Panc1 (cell line): Measurements from ENCODE around the gene CLSTN2. TPM values are rescaled to one million over a fixed set of nuclear protein-coding genes. Genes with fewer than 3 reads are reported as not detected.

ENCODE experiments used
- ATAC-seq: fragments of 200-7000 bp; cut with Tn5 transposase; 2 replicates; pipeline ENCODE4 v1.9.1; 2020; ENCODE audit warnings: mild to moderate bottlenecking, moderate library complexity
- BruUV-seq: library from RNA; stranded (reverse); fragments of 400-500 nt; replicated peaks from 2 replicates; lab custom pipeline; 2021; lab: Mats Ljungman, UMichigan
- CTCF ChIA-PET: fragments of 300-600 bp; sonication (Branson Sonifier 250); formaldehyde crosslinking; loops from one replicate; lab custom pipeline; 2022; ENCODE audit warnings: antibody characterized with exemption; lab: Charles Lee
- POLR2A ChIA-PET: fragments of 300-600 bp; sonication (Branson Sonifier 250); formaldehyde crosslinking; loops from one replicate; lab custom pipeline; 2022; ENCODE audit warnings: antibody characterized with exemption; lab: Charles Lee
- DNase-seq: peaks from one replicate; pipeline ENCODE4 v3.0.0-alpha.2; 2010; ENCODE audit warnings: low read depth, low spot score
- H3K27ac ChIP-seq: 2 replicates; pipeline ENCODE4 v1.5.1; 2011; ENCODE audit warnings: mild to moderate bottlenecking, low read length, inconsistent platforms
- H3K27me3 ChIP-seq: fragments of 200-500 bp; sonication (Bioruptor generic); 2 replicates; pipeline ENCODE4 v1.6.0; 2014; ENCODE audit warnings: low read length, inconsistent platforms; ENCODE audit not compliant: control insufficient read depth, insufficient read depth
- H3K36me3 ChIP-seq: fragments of 200-500 bp; sonication (Bioruptor generic); 2 replicates; pipeline ENCODE4 v1.5.1; 2014; ENCODE audit warnings: inconsistent platforms, mild to moderate bottlenecking, low read length, moderate library complexity; ENCODE audit not compliant: control insufficient read depth, insufficient read depth
- H3K4me1 ChIP-seq: 2 replicates; pipeline ENCODE4 v1.5.1; 2011; ENCODE audit warnings: inconsistent platforms, mild to moderate bottlenecking, low read length, moderate library complexity; ENCODE audit not compliant: control insufficient read depth, insufficient read depth
- H3K4me3 ChIP-seq, 2 experiments: 2 replicates each; pipeline ENCODE4 v1.5.1; 2011 to 2012; ENCODE audit warnings: low read depth in 2 of 2, low read length in 2 of 2, mild to moderate bottlenecking in 2 of 2, inconsistent platforms in 1 of 2, moderate library complexity in 1 of 2
- H3K9me3 ChIP-seq: fragments of 200-500 bp; sonication (Bioruptor generic); 2 replicates; pipeline ENCODE4 v1.5.1; 2014; ENCODE audit warnings: low read depth, mild to moderate bottlenecking, inconsistent platforms, low read length, moderate library complexity; ENCODE audit not compliant: control insufficient read depth, insufficient read depth
- CTCF ChIP-seq: fragments of 450-650 bp; IDR thresholded peaks from 2 replicates; pipeline ENCODE4 v1.5.1; 2017; ENCODE audit warnings: mild to moderate bottlenecking
- POLR2AphosphoS5 ChIP-seq: IDR thresholded peaks from 2 replicates; pipeline ENCODE4 v1.6.1; 2012; ENCODE audit warnings: mild to moderate bottlenecking, low read depth, low read length, moderate library complexity
- SIN3A ChIP-seq: IDR thresholded peaks from 2 replicates; pipeline ENCODE4 v1.6.1; 2012; ENCODE audit warnings: low read depth, mild to moderate bottlenecking, low read length, moderate library complexity, borderline replicate concordance; ENCODE audit not compliant: insufficient read depth
- TCF7L2 ChIP-seq: IDR thresholded peaks from 2 replicates; pipeline ENCODE4 v1.6.1; 2011; ENCODE audit warnings: mild to moderate bottlenecking, low read depth, low read length, inconsistent platforms
- in situ Hi-C: cut with HindIII; loops from 2 replicates; pipeline ENCODE4 v1.10.0; 2016; ENCODE audit warnings: low sequenced_read_pairs, low pct_unique_long_range_greater_than_20kb
- intact Hi-C: fragments of 100-400 bp; cut with micrococcal nuclease; formaldehyde crosslinking; loops from one replicate; pipeline ENCODE4 v1.10.0; 2022; ENCODE audit not compliant: unreplicated experiment
- total RNA-seq: library from RNA; stranded (reverse); gene quantifications from one replicate; pipeline ENCODE4 v1.2.1, GENCODE V29; 2021; ENCODE audit not compliant: unreplicated experiment
- TF ChIP-seq, protein P1 (sequence below), 2 experiments: IDR thresholded peaks; 2 replicates each; pipeline ENCODE4 v1.6.1; 2011 to 2012; ENCODE audit warnings: low read depth in 2 of 2, control low read depth in 1 of 2, low read length in 1 of 2, mild to moderate bottlenecking in 1 of 2, moderate library complexity in 1 of 2; ENCODE audit not compliant: insufficient read depth in 1 of 2

The CLSTN2 gene
- total RNA-seq, 1 experiment from 2014 or later: 0.03 TPM

GRCh38 chr3:140225996-140226395 lies 291.0 kb downstream of the CLSTN2 start:
- BruUV-seq: no TSS peak
- ATAC-seq (no peak), DNase-seq (no peak)
- CTCF ChIA-PET: no interaction called here
- intact Hi-C loops: no loop called here
- no peaks in the 10 kb centered on the region for H3K4me1 ChIP-seq
- in situ Hi-C loops: no loop called here
- no peaks in the 10 kb centered on the region for H3K27me3 ChIP-seq
- H3K9me3 ChIP-seq: no peaks in the 10 kb centered on the region
- TF ChIP-seq POLR2AphosphoS5 (no peak), CTCF (no peak), TCF7L2 (no peak), SIN3A (no peak)
- TF ChIP-seq, protein P1, sequence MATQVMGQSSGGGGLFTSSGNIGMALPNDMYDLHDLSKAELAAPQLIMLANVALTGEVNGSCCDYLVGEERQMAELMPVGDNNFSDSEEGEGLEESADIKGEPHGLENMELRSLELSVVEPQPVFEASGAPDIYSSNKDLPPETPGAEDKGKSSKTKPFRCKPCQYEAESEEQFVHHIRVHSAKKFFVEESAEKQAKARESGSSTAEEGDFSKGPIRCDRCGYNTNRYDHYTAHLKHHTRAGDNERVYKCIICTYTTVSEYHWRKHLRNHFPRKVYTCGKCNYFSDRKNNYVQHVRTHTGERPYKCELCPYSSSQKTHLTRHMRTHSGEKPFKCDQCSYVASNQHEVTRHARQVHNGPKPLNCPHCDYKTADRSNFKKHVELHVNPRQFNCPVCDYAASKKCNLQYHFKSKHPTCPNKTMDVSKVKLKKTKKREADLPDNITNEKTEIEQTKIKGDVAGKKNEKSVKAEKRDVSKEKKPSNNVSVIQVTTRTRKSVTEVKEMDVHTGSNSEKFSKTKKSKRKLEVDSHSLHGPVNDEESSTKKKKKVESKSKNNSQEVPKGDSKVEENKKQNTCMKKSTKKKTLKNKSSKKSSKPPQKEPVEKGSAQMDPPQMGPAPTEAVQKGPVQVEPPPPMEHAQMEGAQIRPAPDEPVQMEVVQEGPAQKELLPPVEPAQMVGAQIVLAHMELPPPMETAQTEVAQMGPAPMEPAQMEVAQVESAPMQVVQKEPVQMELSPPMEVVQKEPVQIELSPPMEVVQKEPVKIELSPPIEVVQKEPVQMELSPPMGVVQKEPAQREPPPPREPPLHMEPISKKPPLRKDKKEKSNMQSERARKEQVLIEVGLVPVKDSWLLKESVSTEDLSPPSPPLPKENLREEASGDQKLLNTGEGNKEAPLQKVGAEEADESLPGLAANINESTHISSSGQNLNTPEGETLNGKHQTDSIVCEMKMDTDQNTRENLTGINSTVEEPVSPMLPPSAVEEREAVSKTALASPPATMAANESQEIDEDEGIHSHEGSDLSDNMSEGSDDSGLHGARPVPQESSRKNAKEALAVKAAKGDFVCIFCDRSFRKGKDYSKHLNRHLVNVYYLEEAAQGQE (IDR thresholded peaks at IDR 0.05; ENCODE audit: insufficient read depth in 1 of 2, low read depth in 2 of 2, low read length in 1 of 2): no peak
- no peaks in the 10 kb centered on the region for H3K36me3 ChIP-seq
- POLR2A ChIA-PET: no interaction called here
- no peak overlapping the region for H3K27ac ChIP-seq
- H3K4me3 ChIP-seq: no peak overlapping the region

GRCh38 chr3:140233702-140234101 lies 298.7 kb downstream of the CLSTN2 start:
- ATAC-seq: no peak
- CTCF ChIA-PET: no interaction called here
- H3K4me3 ChIP-seq: no peak overlapping the region
- no peak for TF ChIP-seq POLR2AphosphoS5
- TF ChIP-seq SIN3A: no peak
- TF ChIP-seq TCF7L2: no peak
- no peak for TF ChIP-seq CTCF
- TF ChIP-seq, protein P1 (IDR thresholded peaks at IDR 0.05; ENCODE audit: insufficient read depth in 1 of 2, low read depth in 2 of 2, low read length in 1 of 2): no peak
- in situ Hi-C loops (no loop called here), intact Hi-C loops (no loop called here)
- no peaks in the 10 kb centered on the region for H3K9me3 ChIP-seq
- DNase-seq: no peak
- H3K27me3 ChIP-seq: no peaks in the 10 kb centered on the region
- no peak overlapping the region for H3K27ac ChIP-seq
- POLR2A ChIA-PET: interaction anchor here (0.6 kb wide), 1 partner anchor 185 kb away, joined by 3 read pairs; no protein-coding TSS in a partner anchor
- BruUV-seq: no TSS peak
- H3K36me3 ChIP-seq: no peaks in the 10 kb centered on the region
- no peaks in the 10 kb centered on the region for H3K4me1 ChIP-seq
